B cell (primary cell): Measurements from ENCODE around the gene ASIC4. TPM values are rescaled to one million over a fixed set of nuclear protein-coding genes. Genes with fewer than 3 reads are reported as not detected.
A peak's percentile ranks its signal among the peaks of the same experiment; 100 is the strongest.

ENCODE experiments used
- ATAC-seq: fragments of 200-7000 bp; cut with Tn5 transposase; one replicate; pipeline ENCODE4 v1.10.0; 2021; ENCODE audit warnings: low read depth, mild to moderate bottlenecking, moderate number of reproducible peaks, moderate library complexity
- CTCF ChIA-PET: fragments of 350-600 bp; sonication (Branson Sonifier 250); formaldehyde crosslinking; loops from one replicate; lab custom pipeline; 2021; ENCODE audit warnings: antibody characterized with exemption, inconsistent platforms; lab: Charles Lee
- POLR2A ChIA-PET: fragments of 350-600 bp; sonication (Branson Sonifier 250); formaldehyde crosslinking; loops from one replicate; lab custom pipeline; 2021; ENCODE audit warnings: antibody characterized with exemption; lab: Charles Lee
- DNase-seq: peaks from one replicate; pipeline ENCODE4 v3.0.0; 2013
- H2AFZ ChIP-seq: 2 replicates; pipeline ENCODE4 v1.6.1; 2012; ENCODE audit warnings: mild to moderate bottlenecking, low read depth, low read length; ENCODE audit not compliant: insufficient read depth, poor library complexity, severe bottlenecking
- H3K27ac ChIP-seq, 2 donors: 1 replicate in 1 of 2; 2 replicates in 1 of 2; pipeline ENCODE4 v1.5.1; 2012 to 2013; ENCODE audit warnings: low read length in 2 of 2, mild to moderate bottlenecking in 2 of 2, moderate library complexity in 1 of 2
- H3K27me3 ChIP-seq, 4 experiments: fragments of 200-600 bp in 1 of 4; sonication (generic) in 1 of 4; replicated peaks in 1 of 4; 1 replicate in 2 of 4; 2 replicates in 2 of 4; pipeline versions ENCODE4 v1.6.1 to v1.7.0; 2013 to 2016; ENCODE audit warnings: low read length in 3 of 4, mild to moderate bottlenecking in 2 of 4, mixed read lengths in 1 of 4, moderate library complexity in 1 of 4; ENCODE audit not compliant: insufficient read depth in 4 of 4, control insufficient read depth in 3 of 4; ENCODE audit errors: control extremely low read depth in 1 of 4
- H3K36me3 ChIP-seq, 2 experiments: replicated peaks in 1 of 2; 1 replicate in 1 of 2; 2 replicates in 1 of 2; pipeline versions ENCODE4 v1.6.1 to v1.7.1; 2013; ENCODE audit warnings: low read length in 1 of 2; ENCODE audit not compliant: insufficient read depth in 2 of 2, control insufficient read depth in 1 of 2; ENCODE audit errors: control extremely low read depth in 1 of 2, extremely low read depth in 1 of 2
- H3K4me1 ChIP-seq, 2 donors: fragments of 200-600 bp in 1 of 2; sonication (generic) in 1 of 2; 1 replicate in 1 of 2; 2 replicates in 1 of 2; pipeline versions ENCODE4 v1.5.1 to v1.6.1; 2013 to 2017; ENCODE audit warnings: low read length in 2 of 2; ENCODE audit not compliant: control insufficient read depth in 2 of 2, insufficient read depth in 2 of 2
- H3K4me2 ChIP-seq: replicated peaks from 2 replicates; pipeline ENCODE3; 2012; ENCODE audit warnings: mild to moderate bottlenecking, low read depth, low read length; ENCODE audit not compliant: poor library complexity, severe bottlenecking
- H3K4me3 ChIP-seq, 5 experiments: fragments of 200-600 bp in 1 of 5; sonication (generic) in 1 of 5; 1 replicate in 3 of 5; 2 replicates in 2 of 5; pipeline versions ENCODE4 v1.5.1 to v1.7.0; 2011 to 2016; ENCODE audit warnings: low read length in 4 of 5, mild to moderate bottlenecking in 4 of 5, low read depth in 2 of 5, control low read depth in 1 of 5, moderate library complexity in 1 of 5; ENCODE audit not compliant: insufficient read depth in 1 of 5; ENCODE audit errors: control extremely low read depth in 1 of 5, extremely low read depth in 1 of 5
- H3K79me2 ChIP-seq: fragments of 200-600 bp; sonication (generic); one replicate; pipeline ENCODE4 v1.6.0; 2016; ENCODE audit warnings: low read length; ENCODE audit not compliant: control insufficient read depth, insufficient read depth
- H3K9ac ChIP-seq: fragments of 200-600 bp; sonication (generic); 2 replicates; pipeline ENCODE4 v1.6.1; 2017; ENCODE audit warnings: mild to moderate bottlenecking, low read length, moderate library complexity
- H3K9me3 ChIP-seq, 3 donors: one replicate each; pipeline versions ENCODE4 v1.6.1 to v1.7.1; 2013; ENCODE audit warnings: low read length in 2 of 3; ENCODE audit not compliant: control insufficient read depth in 2 of 3, insufficient read depth in 1 of 3; ENCODE audit errors: control extremely low read depth in 1 of 3
- H4K20me1 ChIP-seq: 2 replicates; pipeline ENCODE4 v1.6.0; 2012; ENCODE audit warnings: mild to moderate bottlenecking, low read length; ENCODE audit not compliant: insufficient read depth, control insufficient read depth, poor library complexity, severe bottlenecking
- H3K27ac Mint-ChIP-seq: one replicate; pipeline ENCODE4 v1.8.0; 2021; ENCODE audit warnings: mixed read lengths
- H3K27me3 Mint-ChIP-seq: one replicate; pipeline ENCODE4 v1.8.0; 2021; ENCODE audit warnings: mixed read lengths
- H3K4me1 Mint-ChIP-seq: one replicate; pipeline ENCODE4 v1.8.0; 2021; ENCODE audit warnings: mixed read lengths
- H3K4me3 Mint-ChIP-seq: one replicate; pipeline ENCODE4 v1.8.0; 2021; ENCODE audit warnings: mixed read lengths
- H3K9me3 Mint-ChIP-seq: one replicate; pipeline ENCODE4 v1.8.0; 2022; ENCODE audit warnings: mixed read lengths; ENCODE audit not compliant: insufficient read depth
- EZH2 ChIP-seq: IDR thresholded peaks from 2 replicates; pipeline ENCODE4 v1.6.1; 2012; ENCODE audit warnings: borderline replicate concordance, low read depth, mild to moderate bottlenecking, moderate library complexity, low read length; ENCODE audit not compliant: insufficient read depth, poor library complexity, severe bottlenecking
- WGBS: methylation state at CpG from one replicate; pipeline ENCODE4 v1.1.5; 2013; ENCODE audit warnings: missing lambda C conversion rate; ENCODE audit not compliant: insufficient coverage; 5-methylcytosine and 5-hydroxymethylcytosine counted together
- intact Hi-C: fragments of 100-400 bp; cut with micrococcal nuclease; formaldehyde crosslinking; loops from one replicate; pipeline ENCODE4 v1.10.0; 2022
- polyA plus RNA-seq: library from polyadenylated mRNA; depleted of rRNA; stranded (reverse); fragments of >200 nt; gene quantifications from 2 replicates; pipeline ENCODE4 v1.2.3, GENCODE V29; 2012
- total RNA-seq, 2 donors: library from RNA; stranded (reverse); fragments of 120-200 nt in 1 of 2; gene quantifications; 1 replicate in 1 of 2; 2 replicates in 1 of 2; pipeline versions ENCODE4 v1.2.3 to v1.2.4, GENCODE V29; 2013 to 2022
- TF ChIP-seq, protein P1 (sequence below): fragments of 200-600 bp; IDR thresholded peaks from one replicate; pipeline ENCODE4 v1.8.0; 2022; ENCODE audit warnings: antibody characterized with exemption, mild to moderate bottlenecking

Gene ASIC4
- total and polyA plus RNA-seq, 2 donors (not counting 1 experiment from before 2014, with no cell fraction given) = not detected

DNA sequence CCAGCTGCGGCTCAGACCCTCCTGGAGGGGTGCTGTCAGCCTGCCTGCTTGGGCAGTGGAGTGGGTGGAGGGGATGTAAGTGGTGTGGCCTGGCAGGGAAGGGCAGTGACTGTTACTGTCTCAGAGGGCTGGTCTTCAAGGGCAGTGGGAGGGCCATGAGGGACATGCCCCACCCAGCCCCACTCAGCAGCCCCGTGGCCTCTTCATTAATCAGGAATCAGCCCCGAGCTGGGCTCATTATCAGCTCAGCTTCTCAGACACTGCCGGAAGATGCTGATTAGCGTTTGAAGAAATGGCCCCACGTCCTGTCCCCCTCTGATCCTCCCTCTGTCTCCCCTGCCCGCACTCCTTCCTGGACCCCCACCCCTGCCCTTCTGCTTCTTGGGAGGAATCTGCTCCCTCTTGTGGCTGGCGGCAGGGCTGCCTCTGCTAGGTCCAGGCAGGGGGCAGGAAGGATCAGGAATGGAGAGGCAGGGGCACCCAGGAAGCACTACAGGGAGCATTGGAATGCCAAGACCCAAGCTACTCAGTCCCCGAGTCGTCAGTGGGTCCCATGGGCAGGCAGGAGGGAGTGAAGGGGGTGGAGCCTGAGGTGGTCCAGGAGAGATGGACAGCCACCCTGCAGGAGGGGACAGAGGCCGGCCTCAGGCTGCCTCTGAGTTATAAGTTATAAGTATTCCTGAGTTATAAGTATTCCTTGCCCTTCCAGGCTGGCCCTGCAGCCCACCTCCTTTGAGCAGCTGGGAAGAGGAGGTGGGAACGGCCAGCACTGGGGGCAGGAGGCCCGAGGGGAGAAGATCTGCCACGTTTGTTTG lies 7.0 kb downstream of the ASIC4 start:
- H4K20me1 ChIP-seq = no peaks in the 10 kb centered on the region
- Mint-ChIP-seq H3K4me3 (no peak overlapping the region), H3K4me1 (peaks cover 14% of the 10 kb centered on the region), H3K27ac (no peak overlapping the region), H3K9me3 (no peaks in the 10 kb centered on the region), H3K27me3 (peaks cover 75% of the 10 kb centered on the region)
- CTCF ChIA-PET = interaction anchor here (1.6 to 1.7 kb wide), 3 partner anchors 9 to 23 kb away, joined by 4 to 8 read pairs (median 5); partner anchors contain the start of gene GMPPA
- no peak overlapping the region for H3K4me3 ChIP-seq
- peaks cover 0 to 8% (median 0%) of the 10 kb centered on the region in 3 donors for H3K9me3 ChIP-seq
- ATAC-seq = no peak
- no peaks in the 10 kb centered on the region for H3K36me3 ChIP-seq
- no peak overlapping the region for H3K27ac ChIP-seq
- H2AFZ ChIP-seq = no peak overlapping the region
- peaks cover 1 to 78% (median 36%) of the 10 kb centered on the region in 4 experiments for H3K27me3 ChIP-seq
- TF ChIP-seq, protein P1, sequence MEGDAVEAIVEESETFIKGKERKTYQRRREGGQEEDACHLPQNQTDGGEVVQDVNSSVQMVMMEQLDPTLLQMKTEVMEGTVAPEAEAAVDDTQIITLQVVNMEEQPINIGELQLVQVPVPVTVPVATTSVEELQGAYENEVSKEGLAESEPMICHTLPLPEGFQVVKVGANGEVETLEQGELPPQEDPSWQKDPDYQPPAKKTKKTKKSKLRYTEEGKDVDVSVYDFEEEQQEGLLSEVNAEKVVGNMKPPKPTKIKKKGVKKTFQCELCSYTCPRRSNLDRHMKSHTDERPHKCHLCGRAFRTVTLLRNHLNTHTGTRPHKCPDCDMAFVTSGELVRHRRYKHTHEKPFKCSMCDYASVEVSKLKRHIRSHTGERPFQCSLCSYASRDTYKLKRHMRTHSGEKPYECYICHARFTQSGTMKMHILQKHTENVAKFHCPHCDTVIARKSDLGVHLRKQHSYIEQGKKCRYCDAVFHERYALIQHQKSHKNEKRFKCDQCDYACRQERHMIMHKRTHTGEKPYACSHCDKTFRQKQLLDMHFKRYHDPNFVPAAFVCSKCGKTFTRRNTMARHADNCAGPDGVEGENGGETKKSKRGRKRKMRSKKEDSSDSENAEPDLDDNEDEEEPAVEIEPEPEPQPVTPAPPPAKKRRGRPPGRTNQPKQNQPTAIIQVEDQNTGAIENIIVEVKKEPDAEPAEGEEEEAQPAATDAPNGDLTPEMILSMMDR = peak; percentile 24
- no peak for TF ChIP-seq EZH2
- peaks cover 10 to 17% of the 10 kb centered on the region in 2 donors for H3K4me1 ChIP-seq
- H3K79me2 ChIP-seq = no peaks in the 10 kb centered on the region
- POLR2A ChIA-PET = no interaction called here
- no peak for DNase-seq
- intact Hi-C loops = no loop called here
- no peak overlapping the region for H3K9ac ChIP-seq
- 11% methylated on average over 13 of the region's 14 CpGs for WGBS
- H3K4me2 ChIP-seq = no peak overlapping the region
